Measurements from ENCODE around the gene TRPM8.

- TF ChIP-seq POLR2AphosphoS5 (IDR thresholded peaks at IDR 0.05) (no peak), CTCF (IDR thresholded peaks at IDR 0.05) (no peak)
These were observed 108.8 kb downstream of the TRPM8 start for GRCh38 chr2:234025891-234026401.

Measured in sigmoid colon (tissue), 4 donors.